HuH-7 (cell line): ENCODE data around the gene CDH23.
A peak's percentile ranks its signal among the peaks of the same experiment; 100 is the strongest.

Experiments used
- DNase-seq: peaks from one replicate; pipeline ENCODE4 v3.0.0; 2011; ENCODE audit warnings: low spot score

The CDH23 gene

DNA sequence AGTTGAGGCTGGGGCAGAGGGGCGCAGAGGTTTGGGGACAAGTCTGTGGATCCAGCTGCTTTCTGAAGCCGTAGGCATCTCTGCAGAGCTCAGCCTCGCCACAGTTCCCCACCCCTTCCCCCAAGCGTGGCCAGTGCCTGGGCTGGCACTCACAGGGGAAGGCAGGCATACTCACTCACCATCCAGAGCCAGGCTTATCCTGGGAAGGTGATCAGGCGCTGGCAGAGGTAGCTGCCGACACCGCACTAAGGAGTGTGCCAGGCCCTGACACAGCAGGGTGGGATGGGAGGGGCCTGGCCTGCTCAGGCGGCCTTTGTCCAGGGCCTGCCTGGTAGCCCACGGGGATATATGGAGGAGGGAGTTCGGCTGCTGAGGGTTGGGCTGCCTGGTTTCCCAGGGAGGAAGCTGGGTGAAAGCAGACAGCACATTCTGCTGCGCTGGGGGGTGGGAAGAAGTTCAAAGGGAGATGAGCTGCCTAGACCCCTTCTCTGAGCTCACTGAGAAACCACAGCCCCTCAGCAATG is 360.7 kb downstream of the CDH23 start:
- no peak for DNase-seq

DNA sequence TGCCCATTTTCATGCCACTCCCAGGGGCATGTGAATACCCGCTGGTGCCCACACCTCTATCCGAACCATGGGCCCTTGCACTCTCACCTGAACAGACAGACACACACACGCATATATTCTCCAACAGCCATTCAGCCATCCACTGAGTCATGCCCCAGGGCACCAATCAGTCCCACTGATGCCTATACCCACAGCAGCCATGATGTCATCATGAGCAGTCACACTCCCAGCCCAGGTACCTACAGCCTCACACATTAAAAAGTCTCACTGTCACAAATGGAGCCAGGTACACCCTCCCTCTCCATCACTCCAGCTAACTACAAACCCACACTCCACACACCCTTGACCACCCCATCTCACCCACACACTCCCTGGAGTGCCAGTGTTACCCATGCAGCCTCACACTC is 364.4 kb downstream of the CDH23 start:
- DNase-seq, result no peak

DNA sequence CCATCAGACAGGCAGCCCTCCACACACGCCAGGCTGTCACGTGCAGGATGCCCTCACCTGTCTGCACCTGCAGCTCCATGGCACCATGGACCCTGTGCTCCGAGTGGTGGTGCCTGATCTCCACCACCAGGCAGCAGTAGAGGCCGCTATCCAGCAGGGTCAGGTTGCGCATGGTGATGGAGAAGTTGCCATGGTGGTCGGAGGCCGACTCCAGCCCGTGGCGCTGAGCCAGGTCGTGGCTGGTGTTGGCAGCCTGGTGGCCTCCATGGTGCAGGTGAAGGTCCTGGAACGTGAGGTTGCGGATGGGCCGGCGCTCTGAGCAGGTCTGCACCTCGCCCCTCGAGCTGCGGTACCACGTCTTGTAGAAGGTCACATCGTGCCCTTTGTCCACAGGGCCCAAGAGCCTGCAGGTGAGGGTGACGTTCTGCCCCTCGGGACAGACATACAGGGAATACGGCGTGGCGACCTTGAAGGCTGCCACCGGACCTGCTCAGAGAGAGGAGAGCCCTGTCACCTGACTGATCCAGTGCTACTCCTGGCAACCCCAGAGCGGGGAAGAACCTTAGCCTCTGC is 364.9 kb downstream of the CDH23 start:
- no peak for DNase-seq

DNA sequence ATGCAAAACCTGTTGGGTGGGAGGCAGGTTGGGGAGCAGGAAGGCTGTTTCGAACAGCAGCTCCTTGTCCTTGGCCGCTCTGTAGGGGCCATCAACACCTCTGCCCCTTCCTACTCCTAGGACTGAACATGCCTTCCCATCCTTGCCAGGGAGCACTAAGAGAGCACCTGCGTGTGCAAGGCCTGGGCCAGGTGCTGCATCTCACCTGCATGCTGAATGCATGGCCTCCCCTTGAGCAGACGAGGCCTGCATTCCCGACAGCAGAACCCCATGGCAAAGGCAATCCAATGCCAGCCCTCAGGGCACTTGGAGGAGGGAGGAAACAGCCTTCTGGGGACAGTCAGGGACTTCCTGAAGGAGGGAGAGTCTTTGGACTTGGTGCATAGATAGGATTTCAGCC is 365.6 kb downstream of the CDH23 start:
- no peak for DNase-seq

DNA sequence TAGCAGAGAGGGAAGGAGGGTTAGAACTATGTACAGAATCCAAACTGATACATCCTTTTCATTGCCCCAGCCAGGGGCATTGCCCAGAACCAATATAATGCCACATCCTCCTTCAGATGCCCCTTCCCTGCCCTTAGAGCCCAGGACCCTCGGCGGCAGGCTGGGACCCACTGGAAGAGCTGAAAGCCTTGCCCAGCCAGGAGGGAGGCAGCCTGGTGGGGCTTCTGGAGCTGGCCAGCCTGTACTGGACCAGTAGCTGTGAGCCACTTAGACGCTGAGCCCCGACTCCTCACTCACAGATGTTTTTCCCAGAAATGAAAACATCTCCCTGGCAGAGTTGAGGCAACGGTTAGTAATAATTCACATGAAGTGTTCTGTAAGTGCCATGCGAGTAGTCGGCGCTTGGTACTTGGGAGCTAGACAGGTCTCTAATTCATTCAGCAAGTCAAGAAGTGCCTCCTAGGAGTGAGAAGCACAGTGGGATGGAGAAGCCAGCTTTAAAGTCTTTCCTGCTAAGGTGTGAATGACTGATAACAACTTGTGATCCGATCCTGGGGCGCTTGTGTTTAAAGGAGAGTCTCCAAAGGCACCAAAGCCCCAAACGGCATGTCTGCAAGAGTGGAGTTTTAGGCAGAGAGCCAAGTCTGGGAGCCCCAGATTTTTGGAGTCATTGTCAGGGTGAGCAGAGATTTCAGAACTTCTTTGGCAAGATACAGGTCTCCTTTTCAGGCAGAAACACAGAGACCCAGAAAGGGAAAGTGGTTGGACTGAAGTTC is 366.8 kb downstream of the CDH23 start:
- DNase-seq, result no peak

DNA sequence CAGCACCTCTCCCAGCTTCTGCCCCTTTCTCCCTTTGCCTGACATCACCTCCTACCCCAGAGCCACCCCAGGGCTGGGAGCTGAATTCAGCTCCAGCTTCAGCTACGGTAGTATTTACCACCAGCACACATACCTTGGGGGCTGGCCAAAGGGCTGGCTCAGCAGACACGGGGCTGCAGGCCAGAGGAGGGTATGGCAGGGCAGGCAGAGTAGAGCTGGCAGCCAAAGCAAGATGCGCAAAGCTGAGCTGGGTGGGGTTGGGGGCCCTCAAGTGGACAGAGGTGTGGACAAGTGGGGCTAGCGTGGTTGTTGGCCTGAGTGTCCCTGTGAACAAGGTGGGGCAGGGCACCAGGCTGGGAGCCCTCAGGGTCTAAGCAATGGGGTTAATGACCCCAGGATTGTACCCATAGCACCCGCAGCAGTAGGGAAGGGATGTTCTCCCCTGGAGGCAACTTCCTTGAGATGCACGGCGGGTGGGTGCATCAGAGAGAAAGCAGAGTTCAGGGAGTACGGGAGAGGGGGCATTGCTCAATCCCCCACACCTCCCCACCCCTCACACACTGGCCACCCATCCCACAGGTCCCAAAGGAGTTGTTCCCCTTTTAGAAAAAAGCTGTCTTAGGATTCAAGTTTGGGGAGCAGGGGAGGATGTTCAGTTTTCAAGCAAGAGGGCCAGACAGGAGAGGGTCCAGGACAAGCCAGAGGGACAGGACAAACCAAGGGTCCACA is 368.6 kb downstream of the CDH23 start:
- DNase-seq, result no peak

DNA sequence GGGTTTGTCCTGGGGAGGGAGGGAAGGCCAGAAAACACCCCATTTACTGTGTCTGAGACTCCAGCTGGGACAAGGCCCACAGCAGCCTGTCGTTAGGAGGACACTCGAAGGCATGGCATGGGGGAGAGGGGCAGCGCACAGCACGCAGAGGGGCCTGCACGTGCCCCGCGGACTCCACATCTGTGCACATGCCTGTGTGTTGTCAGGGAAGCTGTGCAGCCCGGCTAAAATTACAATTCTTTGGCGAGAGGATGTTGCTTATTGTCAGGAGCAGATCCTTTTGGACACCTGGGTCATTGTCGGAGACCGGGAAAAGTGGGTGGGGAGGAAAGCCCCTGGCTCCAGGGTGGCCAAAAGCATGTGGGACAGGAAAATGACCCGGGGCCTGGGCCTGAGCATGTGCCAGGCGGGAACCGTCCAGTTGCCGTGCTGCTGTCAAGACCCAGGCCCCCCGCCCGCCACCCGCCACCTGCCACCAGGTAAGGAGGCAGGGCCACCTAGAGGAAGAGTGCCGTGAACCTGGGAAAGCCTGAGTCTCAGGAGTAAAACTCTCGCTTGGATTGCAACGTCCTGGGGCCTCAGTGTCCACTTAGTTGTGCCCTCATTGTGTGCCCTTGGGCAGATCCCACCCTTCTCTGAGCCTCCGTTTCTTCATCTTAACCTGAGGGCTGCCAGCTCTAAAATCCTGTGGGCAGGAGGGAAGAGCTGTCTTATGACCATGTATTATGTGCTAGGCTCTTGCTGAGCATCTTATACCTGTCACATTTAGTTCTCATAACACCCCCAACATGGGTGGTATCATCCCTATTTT is 369.4 kb downstream of the CDH23 start:
- no peak for DNase-seq

DNA sequence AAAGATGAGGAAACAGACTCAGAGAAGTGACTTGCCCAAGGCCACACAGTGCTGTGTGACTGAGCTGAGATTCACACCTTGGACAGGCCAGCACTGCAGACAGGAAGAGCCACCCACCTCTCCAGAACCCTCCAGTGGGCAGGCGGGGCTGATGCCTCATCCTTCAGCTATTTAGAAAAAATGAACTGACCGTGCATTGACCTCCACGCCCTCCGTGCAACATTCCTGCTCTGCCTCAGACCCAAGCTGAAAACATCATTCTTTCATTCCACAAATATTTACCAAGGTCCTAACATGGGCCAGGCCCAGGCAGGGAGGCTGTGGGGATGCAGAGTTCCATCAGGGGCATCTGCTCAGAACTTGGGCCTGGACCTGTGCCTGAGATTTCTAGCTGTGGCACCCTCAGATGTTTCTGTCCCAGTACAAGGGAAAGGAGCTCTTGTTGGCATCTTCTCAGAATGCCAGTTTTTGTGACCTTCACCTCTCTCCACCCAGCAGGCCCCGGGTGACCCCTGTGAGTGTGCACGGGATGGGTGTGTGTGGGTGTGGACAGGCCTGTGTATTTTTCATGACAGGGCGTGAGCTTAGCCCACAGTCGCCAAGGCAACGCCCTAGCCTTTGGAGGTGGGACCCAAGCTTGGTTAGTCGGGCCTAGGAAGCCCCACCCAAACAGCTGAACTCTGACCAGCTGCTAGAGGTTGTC is 370.1 kb downstream of the CDH23 start:
- peak; percentile 73 for DNase-seq

DNA sequence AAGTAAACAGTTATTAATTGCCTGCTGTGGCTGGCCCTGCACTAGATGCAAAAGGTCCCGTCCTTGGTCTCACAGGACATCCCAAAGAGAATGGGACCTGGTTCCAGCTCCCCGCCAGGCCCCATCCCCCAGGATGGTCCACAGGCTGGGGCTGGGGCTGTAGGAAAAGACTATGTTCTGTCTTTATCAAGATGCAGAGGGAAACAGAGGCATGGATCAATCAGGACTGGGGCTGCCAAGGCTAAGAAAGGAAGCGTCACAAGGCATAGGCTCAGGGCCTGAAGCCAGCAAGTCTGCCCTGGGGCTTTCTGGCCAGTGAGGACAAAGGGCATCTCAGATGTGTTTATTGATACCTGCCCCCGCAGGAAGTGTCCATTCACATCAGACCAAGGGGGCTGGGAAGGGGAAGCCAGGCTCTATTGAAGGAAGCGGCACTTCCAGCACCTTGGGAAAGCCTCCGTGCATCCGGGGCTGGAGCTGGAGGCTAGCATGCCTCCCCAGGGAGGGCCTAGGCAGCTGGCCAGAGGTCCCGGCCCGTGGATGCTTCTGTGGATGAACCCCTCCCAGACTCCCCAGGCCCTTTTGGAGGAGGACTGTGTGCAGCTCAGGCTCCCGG is 370.8 kb downstream of the CDH23 start:
- DNase-seq, result peak; percentile 43

DNA sequence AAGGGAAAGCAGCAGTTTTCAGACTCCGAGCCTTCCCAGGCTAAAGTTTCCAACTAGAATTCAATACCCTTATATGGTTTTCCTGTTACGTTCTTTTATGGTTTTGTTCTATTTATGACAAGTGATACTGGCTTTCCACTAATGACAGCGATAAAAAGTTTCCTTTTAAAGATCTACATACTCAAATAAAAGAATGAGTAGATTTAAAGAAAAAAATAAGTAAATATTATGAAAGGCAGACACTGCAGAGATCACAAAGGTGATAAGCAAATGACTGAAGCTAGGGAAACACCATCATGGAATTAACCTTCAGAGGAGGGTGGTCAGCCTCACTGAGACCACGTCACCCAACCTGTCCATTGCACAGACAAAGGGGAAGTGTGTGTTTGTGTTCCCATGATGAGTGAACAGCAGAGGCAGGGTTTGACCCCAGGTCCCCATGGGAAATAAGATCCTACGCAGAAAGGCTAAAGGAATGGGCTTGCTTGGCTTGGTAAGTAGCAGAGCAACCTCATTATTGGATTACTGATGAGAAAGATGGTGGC is 372.6 kb downstream of the CDH23 start:
- DNase-seq, result no peak

DNA sequence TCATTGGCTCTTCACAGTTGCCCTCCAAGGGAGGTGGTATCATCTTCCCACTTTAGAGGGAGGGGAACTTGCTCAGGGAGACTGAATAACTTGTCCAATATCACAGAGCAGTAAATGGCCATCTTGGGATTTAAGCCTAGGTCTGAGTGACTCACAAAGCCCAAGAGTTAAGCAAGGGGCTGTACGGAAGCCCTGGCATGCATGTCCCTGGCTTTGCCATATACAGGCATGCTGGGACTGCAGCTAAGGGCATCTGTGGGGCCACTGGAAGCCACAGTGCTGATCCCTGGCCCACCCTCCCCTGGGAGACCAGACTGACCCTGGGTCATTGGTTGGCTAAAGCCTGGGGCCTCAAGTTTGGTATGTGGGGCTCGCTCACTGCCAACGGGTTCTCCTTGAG is 373.5 kb downstream of the CDH23 start:
- no peak for DNase-seq

DNA sequence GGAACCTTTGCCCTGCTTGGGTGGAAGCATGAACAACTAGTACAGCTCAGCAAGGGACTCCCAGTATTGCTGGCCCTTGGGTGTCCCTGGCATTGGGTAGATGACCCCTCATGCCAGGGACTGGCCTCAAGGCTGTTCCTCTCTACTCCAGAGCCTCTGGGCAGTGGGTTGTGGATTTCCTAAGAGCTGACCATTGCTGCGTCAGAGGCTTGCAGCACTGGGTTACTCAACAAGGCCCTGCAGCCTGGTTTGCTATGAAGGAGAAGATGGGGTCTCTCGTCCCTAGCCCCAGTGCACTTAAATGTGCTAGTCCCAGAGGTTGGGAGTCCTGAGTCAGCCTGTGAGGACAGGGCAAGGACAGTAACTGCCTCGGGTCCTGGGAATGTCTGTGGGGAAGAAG is 374.1 kb downstream of the CDH23 start:
- no peak for DNase-seq

DNA sequence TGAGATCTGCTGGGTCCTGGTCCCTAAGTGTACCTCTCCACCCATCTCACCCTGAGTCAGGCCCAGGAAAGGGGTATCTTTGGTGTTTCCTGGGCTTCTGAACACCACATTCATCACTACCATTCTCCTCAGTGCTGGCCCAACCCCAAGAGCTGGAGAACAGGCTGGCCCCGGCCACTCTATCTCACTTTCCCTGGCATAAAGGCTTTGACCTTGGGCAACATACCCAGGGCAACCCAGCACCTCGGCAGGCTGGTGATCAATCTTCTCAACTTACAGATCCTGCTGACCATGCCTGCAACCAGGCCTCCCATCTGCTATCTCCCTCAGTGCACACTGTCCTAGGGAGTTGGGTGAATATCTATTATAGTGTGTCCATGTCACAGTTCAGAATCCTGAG is 374.5 kb downstream of the CDH23 start:
- no peak for DNase-seq

DNA sequence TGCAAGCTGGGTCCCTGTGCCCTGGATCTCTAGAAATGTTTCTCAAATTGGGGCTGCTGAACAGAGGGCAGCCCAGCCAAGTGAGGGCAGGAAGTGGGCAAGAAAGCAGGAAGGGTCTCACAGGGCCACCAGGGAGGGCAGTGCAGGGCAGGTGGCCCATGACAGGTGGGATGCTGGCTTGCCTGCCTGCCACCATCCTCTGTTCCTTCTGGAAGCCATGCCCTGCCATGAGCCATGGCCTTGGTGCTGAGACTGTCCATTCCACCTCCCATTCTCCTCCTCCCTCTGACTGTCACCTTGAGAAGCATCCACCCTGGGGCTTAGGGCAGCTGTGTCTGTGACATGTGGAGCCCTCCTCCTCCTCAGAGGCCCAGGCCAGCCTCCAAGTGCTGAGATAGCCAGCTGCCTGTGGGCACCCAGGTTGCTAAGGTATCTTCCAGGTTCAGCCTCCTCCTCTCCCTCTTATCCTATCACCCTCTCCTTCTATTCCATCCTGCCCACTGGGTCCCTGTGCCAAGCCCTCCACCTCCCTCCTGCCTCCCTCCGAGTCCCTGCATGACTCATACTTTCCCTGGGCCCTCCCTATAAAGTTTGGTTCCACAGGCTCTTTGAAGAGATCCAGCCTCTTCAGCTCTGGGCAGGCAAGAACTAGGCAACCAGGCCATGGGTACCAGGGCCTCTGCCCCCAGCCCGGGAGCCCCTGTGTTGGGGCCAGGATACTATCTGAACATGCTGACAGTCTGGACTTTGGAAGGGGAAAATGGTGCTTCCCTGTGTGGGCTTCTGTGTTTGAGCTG is 375.3 kb downstream of the CDH23 start:
- no peak for DNase-seq

DNA sequence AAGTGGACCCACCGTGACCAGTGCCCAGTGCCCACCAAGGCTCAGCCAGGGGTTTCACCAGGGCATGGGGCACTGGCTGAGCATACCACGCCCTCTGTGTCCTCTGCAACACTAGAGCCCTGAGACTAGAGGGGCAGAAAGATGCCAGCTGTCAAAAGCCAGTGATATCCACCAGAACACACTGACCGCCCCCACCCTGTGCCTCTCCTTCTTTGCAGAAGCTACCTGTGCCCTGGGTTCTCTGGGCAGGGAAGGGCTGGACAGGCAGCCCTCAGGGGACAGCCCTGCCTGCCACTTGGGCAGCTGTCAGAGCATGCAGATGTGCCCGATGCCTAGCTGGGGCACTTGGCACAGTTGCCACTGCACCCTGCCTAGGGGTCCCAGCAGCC is 376.1 kb downstream of the CDH23 start:
- no peak for DNase-seq

DNA sequence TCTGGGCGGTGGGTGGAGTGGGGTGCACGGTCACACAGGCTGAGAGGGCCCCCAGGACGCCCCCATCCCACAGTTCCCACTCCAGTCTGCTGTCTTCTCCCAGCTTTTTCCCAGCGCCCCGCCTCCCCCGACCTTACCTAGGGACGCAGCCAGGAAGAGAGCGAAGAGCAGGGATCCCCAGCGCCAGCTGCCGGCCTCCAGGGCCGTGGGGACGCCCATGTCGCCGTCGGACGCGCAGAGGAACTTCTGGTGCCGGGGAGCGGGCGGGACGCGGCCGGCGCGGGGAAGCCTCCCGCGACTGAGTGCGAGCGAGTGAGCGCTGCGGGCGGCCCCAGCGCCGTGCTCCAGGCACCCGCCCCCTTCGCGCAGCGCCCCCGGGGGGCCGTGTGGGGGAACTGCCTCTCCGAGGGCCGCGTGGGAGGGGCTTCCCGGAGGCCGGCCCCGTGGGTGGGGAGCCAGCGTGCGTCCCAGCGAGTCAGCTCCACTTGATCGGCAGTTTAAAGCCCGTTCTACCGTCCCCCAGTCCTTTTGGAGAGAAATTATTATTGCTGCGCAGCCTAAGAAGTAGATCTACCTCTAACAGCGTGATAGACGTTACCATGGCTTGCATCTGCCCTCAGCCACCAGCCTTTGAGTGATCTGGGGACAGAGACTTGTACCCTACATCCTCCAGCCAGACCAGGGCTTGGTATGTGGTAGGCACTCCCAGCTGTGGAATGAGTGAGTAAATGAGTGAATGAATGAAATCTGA is 376.7 kb downstream of the CDH23 start, which contains the start of gene VSIR:
Gene VSIR (minus strand): TSS at position 300 of the 751 bp plus-strand sequence. CDS start 81 bp downstream, at position 219.
- DNase-seq, result peak; percentile 86

DNA sequence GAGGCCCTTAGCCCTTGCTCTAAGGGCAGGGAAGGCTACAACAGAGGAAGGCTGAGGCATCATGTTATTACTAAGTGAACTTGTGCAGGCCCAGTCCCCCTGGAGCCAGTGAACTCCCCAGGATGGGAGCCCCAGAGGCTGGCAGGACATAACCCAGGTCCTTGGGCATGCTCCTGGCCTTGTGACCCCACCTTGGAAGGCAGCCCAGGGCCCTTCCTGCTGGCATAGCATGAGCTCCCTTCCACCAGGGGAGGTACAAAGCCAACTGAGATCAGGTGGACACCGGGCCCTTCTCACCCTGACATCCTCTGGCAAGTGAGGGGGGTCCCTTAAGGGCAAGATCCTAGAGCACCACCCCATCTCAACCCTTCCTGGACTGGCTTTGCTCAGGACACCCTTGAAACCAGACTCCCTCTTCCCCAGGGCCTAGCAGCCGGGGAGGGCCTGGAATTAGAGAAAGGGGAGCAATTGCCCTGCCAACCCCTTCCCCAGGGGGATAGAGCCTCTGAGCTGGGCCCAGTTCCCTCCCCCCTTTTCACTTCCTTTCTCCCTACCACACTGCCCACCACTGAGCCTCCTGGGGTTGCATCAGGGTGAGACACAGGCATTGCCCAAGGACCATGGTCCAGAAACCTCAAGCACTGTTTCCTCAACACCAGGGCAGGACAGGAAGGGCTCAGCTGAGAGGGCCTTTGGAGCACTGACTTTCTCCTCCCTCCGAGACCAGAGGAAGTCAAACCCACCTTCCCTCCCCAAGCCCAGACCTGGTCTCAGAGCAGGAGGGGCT is 378.4 kb downstream of the CDH23 start:
- no peak for DNase-seq

DNA sequence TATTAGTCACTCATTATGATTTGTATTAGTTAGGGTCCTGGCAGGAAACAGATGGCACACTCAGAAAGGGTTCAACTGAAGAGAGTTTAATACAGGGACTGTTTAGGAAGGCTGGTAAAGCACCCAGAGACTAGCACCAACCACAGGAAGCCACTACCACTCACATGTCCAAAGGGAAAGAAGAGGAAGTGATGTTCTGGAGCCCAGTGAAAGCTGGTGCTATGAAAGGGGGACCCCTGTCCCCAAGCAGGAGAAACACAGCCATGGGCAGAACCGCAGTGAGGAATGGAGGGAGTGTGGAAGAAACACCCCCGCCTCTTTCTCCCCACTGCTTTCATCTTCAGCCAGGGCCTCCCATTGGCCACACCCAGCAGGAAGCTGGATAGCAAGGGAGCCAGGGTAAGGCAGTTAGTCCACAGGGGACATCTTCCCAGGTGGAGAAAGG is 379.8 kb downstream of the CDH23 start:
- DNase-seq, result no peak
